HAP-1 (cell line): ENCODE data around the gene ATP6V1B1.
"Not testable (repeated sequence)": the region's sequence is repeated elsewhere in the genome, so short reads cannot be mapped to it uniquely, and the experiment has no call there.

Experiments used
- DNase-seq, 2 experiments: peaks; one replicate each; pipeline ENCODE4 v3.0.0-alpha.2; 2016 to 2020; ENCODE audit warnings: low spot score in 2 of 2
- H3K27me3 ChIP-seq: fragments of 250-450 bp; sonication (Bioruptor Pico); 2 replicates; pipeline ENCODE4 v1.5.1; 2020; ENCODE audit warnings: low read depth, mild to moderate bottlenecking, moderate library complexity
- H3K36me3 ChIP-seq: fragments of 250-450 bp; sonication (Bioruptor Pico); replicated peaks from 2 replicates; pipeline ENCODE4 v1.5.1; 2020; ENCODE audit warnings: mild to moderate bottlenecking
- H3K4me1 ChIP-seq: fragments of 250-450 bp; sonication (Bioruptor Pico); 2 replicates; pipeline ENCODE4 v1.5.1; 2020; ENCODE audit warnings: mild to moderate bottlenecking
- H3K4me3 ChIP-seq: fragments of 250-450 bp; sonication (Bioruptor Pico); 2 replicates; pipeline ENCODE4 v1.5.1; 2020; ENCODE audit warnings: mild to moderate bottlenecking, moderate library complexity
- H3K9me3 ChIP-seq: fragments of 250-450 bp; sonication (Bioruptor Pico); 2 replicates; pipeline ENCODE4 v1.5.1; 2020; ENCODE audit warnings: mild to moderate bottlenecking, moderate library complexity
- in situ Hi-C: fragments of 300-500 bp; cut with MboI; formaldehyde crosslinking; loops from 3 replicates; pipeline ENCODE4 v1.14.3; 2020; ENCODE audit warnings: low sequenced_read_pairs, inconsistent platforms, mixed read lengths

ATP6V1B1 gene

GRCh38 chr2:70994699-70995425 is 59.2 kb downstream of the ATP6V1B1 start, which contains the start of gene TEX261:
TEX261 (minus strand) TSS chr2:70994873; CDS start chr2:70994757, 116 bp downstream.
- Histone ChIP-seq H3K4me3 (peak within 1 kb of the TSS; percentile 92), H3K36me3 (peaks cover 12% of the 10 kb centered on the region), H3K9me3 (no peaks in the 10 kb centered on the region), H3K27me3 (no peaks in the 10 kb centered on the region), H3K4me1 (peaks cover 9% of the 10 kb centered on the region)
- DNase-seq, result peak; percentile 83 to 95
- in situ Hi-C loops, result no loop called here

GRCh38 chr2:70995426-70995729 is 59.7 kb downstream of the ATP6V1B1 start:
- in situ Hi-C loops, result no loop called here
- Histone ChIP-seq H3K9me3 (no peaks in the 10 kb centered on the region), H3K4me1 (peaks cover 9% of the 10 kb centered on the region), H3K27me3 (no peaks in the 10 kb centered on the region), H3K4me3 (peak overlapping the region; percentile 92), H3K36me3 (peaks cover 6% of the 10 kb centered on the region; the same call in 1 of the 2 replicates)
- DNase-seq, result peak; percentile 50 to 62

- in situ Hi-C loops, H3K4me3 ChIP-seq, H3K27me3 ChIP-seq, H3K9me3 ChIP-seq, H3K36me3 ChIP-seq, DNase-seq: not testable (repeated sequence)
- H3K4me1 ChIP-seq, result peaks cover 11% of the 10 kb centered on the region
Observed at GRCh38 chr2:70998885-70999284, 63.2 kb downstream of the ATP6V1B1 start.

GRCh38 chr2:70999362-70999761 is 63.7 kb downstream of the ATP6V1B1 start:
- no peaks in the 10 kb centered on the region for H3K36me3 ChIP-seq
- DNase-seq, result no peak
- in situ Hi-C loops, result no loop called here

GRCh38 chr2:70999931-71000330 is 64.2 kb downstream of the ATP6V1B1 start:
- in situ Hi-C loops, H3K9me3 ChIP-seq, DNase-seq, H3K4me3 ChIP-seq, H3K27me3 ChIP-seq, H3K36me3 ChIP-seq: not testable (repeated sequence)
- peaks cover 10% of the 10 kb centered on the region for H3K4me1 ChIP-seq

More at GRCh38 chr2:70999362-70999761, 63.7 kb downstream of the ATP6V1B1 start:
- Histone ChIP-seq H3K27me3 (no peaks in the 10 kb centered on the region), H3K4me3 (no peak overlapping the region), H3K4me1 (peaks cover 10% of the 10 kb centered on the region), H3K9me3 (no peaks in the 10 kb centered on the region)

- H3K9me3 ChIP-seq, result no peaks in the 10 kb centered on the region
- peaks cover 10% of the 10 kb centered on the region for H3K4me1 ChIP-seq
- no peaks in the 10 kb centered on the region for H3K36me3 ChIP-seq
- H3K27me3 ChIP-seq, result no peaks in the 10 kb centered on the region
- DNase-seq, result peak; percentile 62 to 87
- peak overlapping the region; percentile 17 for H3K4me3 ChIP-seq
- in situ Hi-C loops, result no loop called here
Observed at GRCh38 chr2:71000780-71001591, 65.3 kb downstream of the ATP6V1B1 start.

- no peak overlapping the region; the same call in 1 of the 2 replicates for H3K4me3 ChIP-seq
- in situ Hi-C loops, result no loop called here
- peaks cover 10% of the 10 kb centered on the region for H3K4me1 ChIP-seq
- no peaks in the 10 kb centered on the region for H3K36me3 ChIP-seq
- no peak for DNase-seq
- no peaks in the 10 kb centered on the region for H3K9me3 ChIP-seq
- H3K27me3 ChIP-seq, result no peaks in the 10 kb centered on the region
Observed at GRCh38 chr2:71001592-71001927, 65.9 kb downstream of the ATP6V1B1 start.

GRCh38 chr2:71001981-71002570 is 66.4 kb downstream of the ATP6V1B1 start:
- in situ Hi-C loops, result no loop called here
- peak; percentile 9 to 76 for DNase-seq
- Histone ChIP-seq H3K27me3 (no peaks in the 10 kb centered on the region), H3K9me3 (no peaks in the 10 kb centered on the region), H3K4me3 (no peak overlapping the region), H3K36me3 (no peaks in the 10 kb centered on the region), H3K4me1 (peaks cover 10% of the 10 kb centered on the region)

- H3K36me3 ChIP-seq, result no peaks in the 10 kb centered on the region
- in situ Hi-C loops, result no loop called here
- no peaks in the 10 kb centered on the region for H3K9me3 ChIP-seq
- no peak overlapping the region for H3K4me3 ChIP-seq
- H3K27me3 ChIP-seq, result no peaks in the 10 kb centered on the region
- H3K4me1 ChIP-seq, result peaks cover 10% of the 10 kb centered on the region
- no peak for DNase-seq
Observed at GRCh38 chr2:71003396-71003795, 67.7 kb downstream of the ATP6V1B1 start.

GRCh38 chr2:71003966-71004755 is 68.5 kb downstream of the ATP6V1B1 start:
- in situ Hi-C loops, result no loop called here
- Histone ChIP-seq H3K4me3 (no peak overlapping the region), H3K36me3 (no peaks in the 10 kb centered on the region), H3K9me3 (no peaks in the 10 kb centered on the region), H3K4me1 (peaks cover 10% of the 10 kb centered on the region), H3K27me3 (no peaks in the 10 kb centered on the region)
- no peak for DNase-seq

- in situ Hi-C loops, result no loop called here
- H3K4me1 ChIP-seq, result peaks cover 10% of the 10 kb centered on the region
Observed at GRCh38 chr2:71004857-71005256, 69.2 kb downstream of the ATP6V1B1 start.

GRCh38 chr2:71005271-71006202 is 69.8 kb downstream of the ATP6V1B1 start:
- in situ Hi-C loops, result no loop called here
- no peak overlapping the region for H3K4me3 ChIP-seq
- peaks cover 3% of the 10 kb centered on the region; the same call in 1 of the 2 replicates for H3K27me3 ChIP-seq
- DNase-seq, result no peak
- no peaks in the 10 kb centered on the region for H3K9me3 ChIP-seq
- H3K36me3 ChIP-seq, result no peaks in the 10 kb centered on the region
- H3K4me1 ChIP-seq, result peaks cover 10% of the 10 kb centered on the region

More at GRCh38 chr2:71004857-71005256, 69.2 kb downstream of the ATP6V1B1 start:
- Histone ChIP-seq H3K27me3 (peaks cover 1% of the 10 kb centered on the region; the same call in 1 of the 2 replicates), H3K36me3 (no peaks in the 10 kb centered on the region), H3K9me3 (no peaks in the 10 kb centered on the region), H3K4me3 (no peak overlapping the region)
- DNase-seq, result no peak
